HCT116 (cell line): Measurements from ENCODE around the gene DDX39B. TPM values are rescaled to one million over a fixed set of nuclear protein-coding genes. Genes with fewer than 3 reads are reported as not detected.

Experiments
- ATAC-seq: fragments of 200-7000 bp; cut with Tn5 transposase; 2 replicates; pipeline ENCODE4 v1.9.1; 2020; ENCODE audit warnings: mild to moderate bottlenecking, moderate library complexity
- BruUV-seq: library from RNA; stranded (reverse); fragments of 400-500 nt; replicated peaks from 2 replicates; lab custom pipeline; 2021; lab: Mats Ljungman, UMichigan
- CTCF ChIA-PET: fragments of 300-600 bp; sonication (Branson Sonifier 250); formaldehyde crosslinking; loops from one replicate; lab custom pipeline; 2021; ENCODE audit warnings: antibody characterized with exemption; lab: Charles Lee
- POLR2A ChIA-PET: fragments of 300-600, 350-600 bp; sonication (Branson Sonifier 250); formaldehyde crosslinking; loops from one replicate; lab custom pipeline; 2021; ENCODE audit warnings: antibody characterized with exemption; lab: Charles Lee
- RAD21 ChIA-PET, 2 experiments: fragments of 300-600 bp; sonication (Branson Sonifier 250); formaldehyde crosslinking; loops; one replicate each; lab custom pipeline; 2023; ENCODE audit warnings: low total read pairs in 2 of 2; ENCODE audit not compliant: uncharacterized antibody in 2 of 2, unreplicated experiment in 2 of 2, low non-redundant PET in 1 of 2; lab: Charles Lee
- DNase-seq: peaks from one replicate; pipeline ENCODE4 v3.0.0-alpha.2; 2010; ENCODE audit warnings: low read depth, low spot score
- H2AFZ ChIP-seq: fragments of 200-600 bp; shearing (Covaris generic), sonication (generic); 2 replicates; pipeline ENCODE4 v1.6.1; 2017; ENCODE audit warnings: low read depth, mixed run types, mixed read lengths, antibody characterized with exemption, low read length; ENCODE audit not compliant: poor library complexity, severe bottlenecking
- H3K27ac ChIP-seq: 2 replicates; pipeline ENCODE4 v1.5.1; 2012; ENCODE audit warnings: low read depth, low read length
- H3K27me3 ChIP-seq: fragments of 200-600 bp; sonication (generic); 2 replicates; pipeline ENCODE4 v1.6.1; 2016; ENCODE audit warnings: mixed run types, low read length, mixed read lengths; ENCODE audit not compliant: insufficient read depth
- H3K36me3 ChIP-seq, 2 experiments: fragments of 200-500 bp in 1 of 2; fragments of 200-600 bp in 1 of 2; sonication (Bioruptor generic) in 1 of 2; sonication (generic) in 1 of 2; 2 replicates each; pipeline versions ENCODE4 v1.5.1 to v1.6.1; 2014 to 2016; ENCODE audit warnings: low read length in 2 of 2, inconsistent platforms in 1 of 2, mixed read lengths in 1 of 2, mixed run types in 1 of 2; ENCODE audit not compliant: insufficient read depth in 2 of 2, control insufficient read depth in 1 of 2
- H3K4me1 ChIP-seq, 2 experiments: fragments of 200-600 bp in 1 of 2; sonication (generic) in 1 of 2; 2 replicates each; pipeline versions ENCODE4 v1.5.1 to v1.6.1; 2012 to 2017; ENCODE audit warnings: low read length in 2 of 2, inconsistent platforms in 1 of 2, mild to moderate bottlenecking in 1 of 2, mixed read lengths in 1 of 2, mixed run types in 1 of 2, moderate library complexity in 1 of 2; ENCODE audit not compliant: insufficient read depth in 2 of 2, control insufficient read depth in 1 of 2
- H3K4me2 ChIP-seq: fragments of 200-600 bp; sonication (generic); 2 replicates; pipeline ENCODE4 v1.6.1; 2017; ENCODE audit warnings: mixed run types, low read length, mixed read lengths
- H3K4me3 ChIP-seq, 2 experiments: fragments of 200-600 bp in 1 of 2; sonication (generic) in 1 of 2; replicated peaks in 1 of 2; 2 replicates each; pipeline ENCODE4 v1.5.1; 2011 to 2016; ENCODE audit warnings: low read length in 2 of 2, control low read depth in 1 of 2, low read depth in 1 of 2, mild to moderate bottlenecking in 1 of 2, mixed read lengths in 1 of 2, mixed run types in 1 of 2
- H3K79me2 ChIP-seq: fragments of 200-600 bp; sonication (generic); 2 replicates; pipeline ENCODE4 v1.6.1; 2017; ENCODE audit warnings: mild to moderate bottlenecking, mixed run types, low read length, moderate library complexity, mixed read lengths; ENCODE audit not compliant: insufficient read depth
- H3K9ac ChIP-seq: fragments of 200-600 bp; sonication (generic); 2 replicates; pipeline ENCODE4 v1.6.1; 2016; ENCODE audit warnings: low read length, mixed read lengths
- H3K9me2 ChIP-seq: fragments of 200-600 bp; sonication (generic), shearing (Covaris generic); 2 replicates; pipeline ENCODE4 v1.6.1; 2017; ENCODE audit warnings: mixed run types, mild to moderate bottlenecking, moderate library complexity; ENCODE audit not compliant: insufficient read depth
- H3K9me3 ChIP-seq, 2 experiments: fragments of 200-500 bp in 1 of 2; fragments of 200-600 bp in 1 of 2; sonication (Bioruptor generic) in 1 of 2; sonication (generic) in 1 of 2; 2 replicates each; pipeline ENCODE4 v1.6.1; 2014 to 2017; ENCODE audit warnings: low read length in 2 of 2, mixed read lengths in 2 of 2, inconsistent platforms in 1 of 2, low read depth in 1 of 2, mild to moderate bottlenecking in 1 of 2, mixed run types in 1 of 2, moderate library complexity in 1 of 2; ENCODE audit not compliant: control insufficient read depth in 1 of 2, insufficient read depth in 1 of 2
- H4K20me1 ChIP-seq: fragments of 200-600 bp; sonication (generic), shearing (Covaris generic); 2 replicates; pipeline ENCODE4 v1.6.1; 2017; ENCODE audit warnings: mixed run types, mild to moderate bottlenecking, moderate library complexity; ENCODE audit not compliant: insufficient read depth
- CEBPB ChIP-seq: IDR thresholded peaks from 2 replicates; pipeline ENCODE4 v1.6.1; 2012; ENCODE audit warnings: low read depth
- CTCF ChIP-seq, 3 experiments: fragments of 200-600 bp in 1 of 3; sonication (generic) in 1 of 3; IDR thresholded peaks in 2 of 3; conservative IDR thresholded peaks in 1 of 3; 2 replicates each; pipeline ENCODE4 v1.5.1; 2012 to 2017; ENCODE audit warnings: low read depth in 2 of 3, low read length in 2 of 3, antibody characterized with exemption in 1 of 3, borderline replicate concordance in 1 of 3, control low read depth in 1 of 3, mild to moderate bottlenecking in 1 of 3, mixed read lengths in 1 of 3, mixed run types in 1 of 3, moderate library complexity in 1 of 3; ENCODE audit not compliant: insufficient read depth in 1 of 3
- EGR1 ChIP-seq: IDR thresholded peaks from 2 replicates; pipeline ENCODE4 v1.6.1; 2012; ENCODE audit warnings: low read depth
- ELF1 ChIP-seq: IDR thresholded peaks from 2 replicates; pipeline ENCODE4 v1.6.1; 2012; ENCODE audit warnings: low read depth, borderline replicate concordance
- EZH2phosphoT487 ChIP-seq: fragments of 200-600 bp; IDR thresholded peaks from 2 replicates; pipeline ENCODE4 v1.6.1; 2018; ENCODE audit warnings: antibody characterized with exemption, borderline replicate concordance
- FOSL1 ChIP-seq: IDR thresholded peaks from 2 replicates; pipeline ENCODE4 v1.6.1; 2012; ENCODE audit warnings: low read depth
- JUND ChIP-seq: IDR thresholded peaks from 2 replicates; pipeline ENCODE4 v1.6.1; 2012
- POLR2AphosphoS5 ChIP-seq: IDR thresholded peaks from 2 replicates; pipeline ENCODE4 v1.6.1; 2011; ENCODE audit warnings: mild to moderate bottlenecking, low read depth, low read length, moderate library complexity
- REST ChIP-seq: IDR thresholded peaks from 2 replicates; pipeline ENCODE4 v1.6.1; 2012; ENCODE audit warnings: low read depth
- SIN3A ChIP-seq: IDR thresholded peaks from 2 replicates; pipeline ENCODE4 v1.6.1; 2012; ENCODE audit warnings: low read depth
- SRF ChIP-seq: IDR thresholded peaks from 2 replicates; pipeline ENCODE4 v1.6.1; 2012; ENCODE audit warnings: low read depth
- TCF7L2 ChIP-seq: IDR thresholded peaks from 2 replicates; pipeline ENCODE4 v1.7.0; 2011; ENCODE audit warnings: borderline replicate concordance, inconsistent platforms; ENCODE audit not compliant: insufficient read depth, insufficient read length; ENCODE audit errors: extremely low read depth
- ZBTB33 ChIP-seq: IDR thresholded peaks from 2 replicates; pipeline ENCODE4 v1.6.1; 2011; ENCODE audit warnings: mild to moderate bottlenecking, low read length, moderate library complexity; ENCODE audit not compliant: insufficient replicate concordance; ENCODE audit errors: extremely low read depth
- ZNF274 ChIP-seq: fragments of 200-500 bp; sonication (Bioruptor generic); IDR thresholded peaks from 2 replicates; pipeline ENCODE4 v1.6.1; 2014; ENCODE audit warnings: mild to moderate bottlenecking, low read depth, low read length, inconsistent platforms
- intact Hi-C: fragments of 100-400 bp; cut with micrococcal nuclease; formaldehyde crosslinking; loops from 2 replicates; pipeline ENCODE4 v1.10.0; 2022
- total RNA-seq: library from RNA; stranded (reverse); gene quantifications from one replicate; pipeline ENCODE4 v1.2.1, GENCODE V29; 2021; ENCODE audit not compliant: unreplicated experiment
- TF ChIP-seq, protein P1 (sequence below): IDR thresholded peaks from 2 replicates; pipeline ENCODE4 v1.6.1; 2012

The DDX39B gene
- total RNA-seq, 1 experiment from 2014 or later, result 545 TPM

- ChIA-PET RAD21 (no interaction called here), CTCF (interaction anchor here (0.7 to 7.8 kb wide), 10 partner anchors 9 to 87 kb away, joined by 3 to 70 read pairs (median 4); partner anchors contain the start of genes NCR3 and PRRC2A), POLR2A (interaction anchor here (1.4 kb wide), 1 partner anchor 13 kb away, joined by 3 read pairs; no protein-coding TSS in a partner anchor)
- Histone ChIP-seq H3K4me2 (no peak overlapping the region), H3K9me2 (no peaks in the 10 kb centered on the region), H3K27ac (no peak overlapping the region), H4K20me1 (no peaks in the 10 kb centered on the region), H3K9ac (no peak overlapping the region), H3K27me3 (no peaks in the 10 kb centered on the region), H3K9me3 (no peaks in the 10 kb centered on the region), H3K36me3 (no peaks in the 10 kb centered on the region), H3K79me2 (no peaks in the 10 kb centered on the region), H3K4me1 (peaks cover 4 to 15% of the 10 kb centered on the region in 2 experiments; a peak in 2 of 4 replicates), H2AFZ (no peak overlapping the region), H3K4me3 (no peak overlapping the region)
- DNase-seq (no peak), ATAC-seq (no peak)
- intact Hi-C loops, result no loop called here
- TF ChIP-seq ZBTB33, result no peak
- TF ChIP-seq POLR2AphosphoS5, result no peak
- TF ChIP-seq ZNF274, result no peak
- no peak for TF ChIP-seq TCF7L2
- no peak for TF ChIP-seq FOSL1
- TF ChIP-seq, protein P1, sequence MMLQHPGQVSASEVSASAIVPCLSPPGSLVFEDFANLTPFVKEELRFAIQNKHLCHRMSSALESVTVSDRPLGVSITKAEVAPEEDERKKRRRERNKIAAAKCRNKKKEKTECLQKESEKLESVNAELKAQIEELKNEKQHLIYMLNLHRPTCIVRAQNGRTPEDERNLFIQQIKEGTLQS, result no peak
- TF ChIP-seq SRF, result no peak
- no peak for TF ChIP-seq EGR1
- TF ChIP-seq ELF1, result no peak
- TF ChIP-seq SIN3A, result no peak
- no peak for TF ChIP-seq REST
- no peak for TF ChIP-seq EZH2phosphoT487
- no peak for TF ChIP-seq CTCF (IDR thresholded peaks at IDR 0.05 in 2 of 3, conservative IDR thresholded peaks at IDR 0.05 in 1 of 3; ENCODE audit: borderline replicate concordance in 1 of 3, insufficient read depth in 1 of 3, low read depth in 2 of 3, low read length in 2 of 3)
- no peak for TF ChIP-seq CEBPB
- no peak for TF ChIP-seq JUND
- BruUV-seq, result no TSS peak
Measured at GRCh38 chr6:31579546-31580437, 38.0 kb upstream of the DDX39B start.
